Measurements from ENCODE around the gene SGCD. TPM values are rescaled to one million over a fixed set of nuclear protein-coding genes. Genes with fewer than 3 reads are reported as not detected.

The SGCD gene
- total and polyA plus RNA-seq, 12 donors: 1.0 to 30.4 (median 9.4) TPM

GRCh38 chr5:156682971-156683370 lies 356.0 kb downstream of the SGCD start:
- Histone ChIP-seq H3K4me1 (replicated peaks in 1 of 2) (no peaks in the 10 kb centered on the region), H3K27me3 (no peaks in the 10 kb centered on the region), H3K4me3 (no peak overlapping the region), H3K36me3 (replicated peaks in 1 of 2) (no peaks in the 10 kb centered on the region), H3K27ac (no peak overlapping the region), H3K9me3 (replicated peaks in 1 of 3) (no peaks in the 10 kb centered on the region)
- TF ChIP-seq POLR2A (IDR thresholded peaks at IDR 0.05) (no peak), CTCF (IDR thresholded peaks at IDR 0.05) (no peak)
- intact Hi-C loops (cut with DNase I): no loop called here
- no peak for DNase-seq
- 64 to 80% (median 73%) methylated on average over 2 of the region's 2 CpGs for WGBS, 4 donors

GRCh38 chr5:156683509-156683908 lies 356.5 kb downstream of the SGCD start:
- no peak overlapping the region for H3K27ac ChIP-seq
- no peak for TF ChIP-seq CTCF (IDR thresholded peaks at IDR 0.05)
- TF ChIP-seq POLR2A (IDR thresholded peaks at IDR 0.05): no peak
- no peak overlapping the region for H3K4me3 ChIP-seq
- no peaks in the 10 kb centered on the region for H3K9me3 ChIP-seq (replicated peaks in 1 of 3)
- no peaks in the 10 kb centered on the region for H3K4me1 ChIP-seq (replicated peaks in 1 of 2)
- WGBS, 4 donors: 68 to 71% (median 69%) methylated on average over 1 of the region's 1 CpG
- no peak for DNase-seq
- no peaks in the 10 kb centered on the region for H3K27me3 ChIP-seq
- intact Hi-C loops (cut with DNase I): no loop called here
- no peaks in the 10 kb centered on the region for H3K36me3 ChIP-seq (replicated peaks in 1 of 2)

GRCh38 chr5:156684216-156684615 lies 357.3 kb downstream of the SGCD start:
- 92 to 100% (median 96%) methylated on average over 2 of the region's 2 CpGs for WGBS, 4 donors
- H3K9me3 ChIP-seq (replicated peaks in 1 of 3): no peaks in the 10 kb centered on the region
- H3K4me3 ChIP-seq: no peak overlapping the region
- H3K27me3 ChIP-seq: no peaks in the 10 kb centered on the region
- no peak overlapping the region for H3K27ac ChIP-seq
- no peak for TF ChIP-seq POLR2A (IDR thresholded peaks at IDR 0.05)
- TF ChIP-seq CTCF (IDR thresholded peaks at IDR 0.05): no peak
- intact Hi-C loops (cut with DNase I): no loop called here
- no peaks in the 10 kb centered on the region for H3K4me1 ChIP-seq (replicated peaks in 1 of 2)
- H3K36me3 ChIP-seq (replicated peaks in 1 of 2): no peaks in the 10 kb centered on the region
- no peak for DNase-seq

GRCh38 chr5:156685481-156685880 lies 358.5 kb downstream of the SGCD start:
- intact Hi-C loops (cut with DNase I): no loop called here
- H3K4me1 ChIP-seq (replicated peaks in 1 of 2): no peaks in the 10 kb centered on the region
- H3K27ac ChIP-seq: no peak overlapping the region

More at GRCh38 chr5:156685481-156685880, 358.5 kb downstream of the SGCD start:
- Histone ChIP-seq H3K36me3 (replicated peaks in 1 of 2) (no peaks in the 10 kb centered on the region), H3K4me3 (no peak overlapping the region), H3K9me3 (replicated peaks in 1 of 3) (no peaks in the 10 kb centered on the region), H3K27me3 (no peaks in the 10 kb centered on the region)
- DNase-seq: no peak
- no peak for TF ChIP-seq POLR2A (IDR thresholded peaks at IDR 0.05)
- no peak for TF ChIP-seq CTCF (IDR thresholded peaks at IDR 0.05)
